HG03060 (cell line): ENCODE measurements around the gene MBP.
"Not testable (repeated sequence)": the region's sequence is repeated elsewhere in the genome, so short reads cannot be mapped to it uniquely, and the experiment has no call there.

Experiments
- ATAC-seq: cut with Tn5 transposase; IDR thresholded peaks from one replicate; pipeline ENCODE4 v1.9.1; 2021; ENCODE audit warnings: low read depth, moderate number of reproducible peaks; ENCODE audit not compliant: unreplicated experiment

Gene MBP

DNA sequence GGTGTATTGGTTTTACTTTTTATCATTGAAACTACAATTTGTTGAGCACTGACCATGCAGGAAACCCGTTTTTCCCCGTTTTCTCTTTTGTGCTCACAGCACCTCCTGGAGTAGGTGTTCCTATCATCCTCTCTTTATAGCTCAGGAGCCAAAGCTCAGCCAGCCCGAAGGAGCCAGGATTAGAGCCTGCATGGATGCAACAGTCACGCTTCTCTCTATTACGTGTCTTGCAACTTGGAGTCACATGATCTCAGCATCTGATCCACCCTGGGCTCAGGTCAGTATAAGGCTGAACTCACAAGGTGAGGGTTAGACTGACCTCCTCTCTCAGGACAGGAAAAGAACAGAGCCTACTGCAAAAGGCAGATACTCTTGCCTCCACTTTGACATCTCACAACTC is 150.5 kb downstream of the MBP start:
- ATAC-seq = no peak

DNA sequence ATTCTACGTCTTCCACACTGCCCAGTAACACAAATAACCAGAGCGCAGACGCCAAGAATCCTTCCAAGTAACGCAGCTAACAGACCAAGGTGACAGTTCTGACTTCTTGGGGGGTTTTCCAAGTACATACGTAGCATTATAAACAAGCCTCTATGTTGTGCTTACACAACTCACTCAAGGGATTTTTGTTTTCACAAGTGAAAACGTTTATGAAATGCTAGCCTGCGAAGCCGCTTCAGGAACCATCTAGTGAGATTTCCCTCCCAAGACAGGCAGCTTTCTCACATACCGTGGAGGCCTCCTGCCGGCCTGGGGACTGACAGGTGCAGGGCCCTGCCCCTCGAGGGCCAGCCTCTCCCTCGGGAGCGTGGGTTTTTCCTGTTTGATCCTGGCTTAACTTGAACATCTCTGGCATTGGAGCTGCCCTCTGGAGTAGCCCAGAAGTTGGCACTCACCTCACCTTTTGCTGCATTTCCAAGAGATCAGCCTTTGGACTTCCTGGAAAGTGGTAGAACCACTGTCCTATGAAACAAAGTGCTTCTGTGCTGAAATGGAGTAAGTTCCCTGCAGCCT is 151.1 kb downstream of the MBP start:
- ATAC-seq = peak; percentile 48

DNA sequence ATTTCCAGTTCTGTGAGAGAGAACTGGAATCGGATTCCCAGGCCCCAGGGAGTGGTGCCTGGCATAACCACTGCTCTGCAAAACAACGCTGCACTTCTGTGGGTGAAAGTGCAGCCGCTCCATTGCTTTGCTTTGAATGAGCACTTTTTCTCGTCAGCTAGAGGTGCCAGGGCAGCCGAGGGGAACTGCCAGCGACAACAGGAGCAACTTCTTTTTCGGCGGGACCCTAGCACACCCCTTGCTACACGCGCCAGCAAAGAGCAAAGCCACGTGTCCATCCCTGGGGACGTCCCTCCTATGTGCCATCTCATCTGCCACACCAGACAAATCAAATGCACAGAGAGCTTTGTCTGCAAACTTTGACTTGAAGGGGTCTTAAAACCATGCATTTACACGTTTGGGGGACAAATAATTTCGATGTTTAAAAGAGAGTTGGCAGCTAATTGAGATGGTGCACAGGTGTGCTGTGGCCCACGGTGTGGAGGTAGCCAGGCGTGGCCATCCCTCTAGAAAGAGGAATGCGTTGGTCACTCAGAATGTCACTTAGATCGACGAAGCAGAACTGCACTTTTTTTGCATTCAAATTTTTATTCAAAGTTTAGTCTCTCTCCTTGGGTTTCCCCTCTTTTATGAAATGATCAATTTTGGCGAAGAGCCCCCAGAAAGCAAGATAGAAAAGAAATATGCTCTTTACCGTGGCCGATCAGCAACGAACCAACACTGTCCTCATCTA is 151.8 kb downstream of the MBP start:
- peak; percentile 29 for ATAC-seq

- no peak for ATAC-seq
Measured at GRCh38 chr18:76979906-76980305, 152.7 kb downstream of the MBP start.

DNA sequence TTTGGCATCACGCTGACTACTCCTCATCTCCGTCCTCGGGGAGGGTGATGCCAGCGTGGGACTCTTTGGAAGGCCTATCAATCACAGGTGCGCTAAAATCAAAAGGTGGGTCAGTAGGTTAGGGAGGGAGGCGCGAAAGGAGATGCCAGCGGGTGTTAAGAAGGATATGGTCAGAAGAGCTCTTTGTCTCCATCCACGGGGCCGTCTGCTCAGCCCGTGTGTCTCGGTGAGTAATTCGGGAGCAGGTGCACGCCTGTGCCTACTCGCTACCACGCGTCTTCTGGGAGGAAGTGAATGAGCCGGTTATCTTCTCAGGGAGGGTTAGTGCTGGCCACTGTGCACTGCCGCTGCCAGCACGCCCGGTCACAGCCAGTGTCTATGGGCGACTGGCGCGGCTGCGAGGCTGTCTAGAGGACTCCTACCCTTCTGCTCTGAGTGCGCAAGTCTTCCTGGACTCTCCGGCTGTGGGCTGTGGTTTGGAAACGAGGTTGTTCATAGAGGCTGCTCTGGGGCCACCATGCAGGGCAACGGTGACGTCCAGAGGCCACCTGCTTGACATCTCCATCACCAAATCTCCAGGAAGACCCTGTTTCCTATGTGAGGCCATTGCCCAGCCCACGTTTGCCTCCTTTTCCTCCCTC is 153.4 kb downstream of the MBP start:
- ATAC-seq = no peak

GRCh38 chr18:76978616-76979015 is 154.0 kb downstream of the MBP start:
- no peak for ATAC-seq

DNA sequence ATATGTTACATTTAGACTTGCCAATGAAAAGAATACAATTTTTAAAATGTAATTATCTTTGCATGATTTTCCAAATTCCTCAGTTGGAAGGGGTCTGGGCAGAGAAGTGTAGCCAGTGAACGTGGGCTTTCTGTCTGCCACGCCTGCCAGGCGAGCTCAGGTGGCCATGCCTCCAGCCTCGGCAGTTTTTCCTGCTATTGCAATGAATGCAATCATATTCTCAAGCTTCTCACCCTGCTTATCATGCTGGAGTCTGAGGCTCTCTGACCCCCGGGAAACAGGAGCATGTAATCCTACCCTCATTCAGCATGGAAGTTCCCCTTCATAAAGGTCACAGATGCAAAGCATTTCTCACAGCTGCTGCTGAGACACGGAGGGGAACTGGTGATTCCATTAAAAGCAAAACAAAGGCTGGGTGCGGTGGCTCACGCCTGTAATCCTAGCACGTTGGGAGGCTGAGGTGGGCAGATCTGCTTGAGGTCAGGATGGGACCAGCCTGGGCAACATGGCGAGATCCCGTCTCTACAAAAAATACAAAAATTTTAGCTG is 154.8 kb downstream of the MBP start:
- ATAC-seq = no peak

- ATAC-seq = no peak
Measured at GRCh38 chr18:76977108-76977621, 155.4 kb downstream of the MBP start.

- no peak for ATAC-seq
Measured at GRCh38 chr18:76975577-76976110, 156.9 kb downstream of the MBP start.

- ATAC-seq = no peak
Measured at GRCh38 chr18:76974386-76974785, 158.2 kb downstream of the MBP start.

DNA sequence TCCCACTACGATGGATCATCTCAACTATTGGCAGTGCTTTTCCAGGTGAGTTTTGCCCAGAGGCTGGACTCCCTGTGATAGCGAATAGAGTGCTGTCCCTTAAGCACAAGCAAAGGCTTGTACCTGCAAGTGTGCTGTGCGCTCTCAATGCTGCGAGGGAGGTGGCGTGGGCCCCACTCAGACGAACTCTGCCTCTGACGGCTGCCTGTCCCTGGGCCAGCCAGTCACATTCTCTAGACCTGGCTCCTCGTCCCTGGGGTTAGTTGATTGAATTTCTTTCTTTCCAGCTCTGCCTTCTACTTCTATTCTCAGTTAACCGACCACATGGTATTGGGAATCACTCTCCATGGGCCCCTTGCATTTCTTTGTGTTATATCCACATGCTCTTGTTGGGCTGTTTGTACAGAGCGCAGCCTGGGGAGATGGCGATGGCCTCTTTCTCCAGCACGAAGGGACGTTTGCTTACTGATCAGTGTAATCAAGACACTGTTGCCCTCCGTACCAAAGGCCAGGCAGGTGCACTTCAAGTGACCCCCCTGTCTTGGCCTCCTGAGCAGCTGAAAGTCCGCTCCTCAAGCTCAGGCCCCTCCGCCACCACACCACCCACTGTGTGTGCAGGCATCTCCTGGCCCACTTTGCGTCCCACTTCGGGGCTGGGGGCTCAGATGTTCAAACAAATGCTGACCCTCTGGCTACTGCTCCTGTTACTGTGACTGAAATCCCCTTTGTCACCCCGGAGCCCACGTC is 158.9 kb downstream of the MBP start:
- no peak for ATAC-seq

DNA sequence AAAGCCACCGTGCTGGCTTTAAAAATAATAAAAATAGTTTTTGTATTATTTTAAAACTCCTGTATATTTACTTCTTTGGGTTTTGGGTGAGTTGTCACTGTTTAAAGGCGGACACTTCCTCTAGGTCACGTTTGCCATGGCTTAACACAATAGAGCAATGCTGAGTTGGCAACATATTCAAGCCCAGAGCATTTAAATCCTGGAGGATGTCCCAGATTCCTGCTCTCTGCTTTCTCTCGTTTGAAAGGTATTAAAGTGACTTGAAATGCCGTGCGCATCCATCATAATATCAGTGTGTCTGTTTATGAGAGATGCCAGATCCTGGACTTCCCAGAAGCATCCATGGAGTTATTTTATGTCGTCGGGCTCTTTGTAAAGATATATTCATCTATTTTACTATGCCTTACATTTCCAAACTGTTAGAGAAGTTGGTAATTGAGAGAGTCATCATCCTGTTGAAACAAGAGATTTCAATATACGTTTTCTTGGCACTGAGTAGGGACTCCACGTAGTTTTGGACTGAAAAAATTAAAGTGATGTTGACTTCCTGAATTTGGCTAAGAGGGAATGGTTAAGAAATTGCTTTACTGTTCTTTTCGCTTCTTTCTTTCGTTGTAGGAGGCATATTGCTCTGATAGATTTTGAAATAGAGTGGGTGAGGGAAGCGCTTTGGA is 159.6 kb downstream of the MBP start:
- no peak for ATAC-seq

DNA sequence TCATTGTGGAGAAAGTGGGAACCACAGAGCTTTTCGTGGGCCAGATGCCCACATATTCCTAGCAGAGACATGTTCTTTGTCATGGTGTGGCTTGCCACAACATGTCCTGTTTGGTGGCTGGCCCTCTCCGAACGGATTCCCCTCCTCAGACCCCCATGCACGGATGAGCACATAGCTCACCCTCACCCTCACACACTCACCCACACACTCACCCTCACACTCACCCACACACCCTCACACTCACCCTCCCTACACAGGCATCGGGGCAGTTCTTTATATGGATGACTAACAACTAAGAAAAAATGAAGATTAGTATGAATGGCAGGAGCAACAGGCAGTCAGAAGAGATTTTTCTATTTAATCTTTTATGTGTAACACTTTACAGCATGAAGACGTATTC is 160.3 kb downstream of the MBP start:
- ATAC-seq = no peak

DNA sequence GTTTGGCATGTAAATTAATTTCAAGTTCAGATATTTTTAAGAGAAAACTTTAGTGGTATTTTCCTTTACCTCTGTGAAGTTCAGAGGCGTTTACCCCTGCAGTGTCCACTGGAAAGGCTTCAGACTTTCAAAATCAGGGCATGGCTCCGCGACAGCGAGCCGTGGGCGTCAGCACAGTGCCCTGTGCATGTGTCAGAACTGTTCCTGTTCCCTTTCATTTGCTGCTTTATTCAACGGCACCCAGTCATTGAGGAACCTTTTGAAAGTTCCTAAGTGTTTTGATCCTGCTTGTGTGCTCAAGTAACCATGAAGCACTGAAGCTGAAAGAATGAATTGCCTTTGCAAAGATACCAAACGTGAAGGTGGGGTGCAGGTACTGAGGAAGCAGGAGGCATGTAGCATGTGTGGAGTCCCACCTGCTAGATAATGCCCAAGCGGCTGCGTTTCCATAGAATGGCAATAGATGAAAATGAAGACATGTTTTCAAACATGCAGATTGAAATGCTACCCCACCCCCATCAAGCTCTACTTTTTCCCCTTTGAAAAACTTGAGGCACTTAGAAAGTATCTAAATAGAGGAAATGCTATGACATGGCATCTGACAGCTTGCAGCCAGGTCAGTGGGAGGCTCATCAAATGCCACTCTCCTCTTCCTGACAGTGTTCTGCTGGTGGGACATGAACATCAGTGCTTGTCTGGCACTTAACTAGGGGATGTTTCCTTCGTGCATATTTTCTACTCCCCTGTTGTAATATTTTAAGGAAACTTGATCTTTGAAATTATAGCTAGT is 161.6 kb downstream of the MBP start:
- ATAC-seq = no peak

DNA sequence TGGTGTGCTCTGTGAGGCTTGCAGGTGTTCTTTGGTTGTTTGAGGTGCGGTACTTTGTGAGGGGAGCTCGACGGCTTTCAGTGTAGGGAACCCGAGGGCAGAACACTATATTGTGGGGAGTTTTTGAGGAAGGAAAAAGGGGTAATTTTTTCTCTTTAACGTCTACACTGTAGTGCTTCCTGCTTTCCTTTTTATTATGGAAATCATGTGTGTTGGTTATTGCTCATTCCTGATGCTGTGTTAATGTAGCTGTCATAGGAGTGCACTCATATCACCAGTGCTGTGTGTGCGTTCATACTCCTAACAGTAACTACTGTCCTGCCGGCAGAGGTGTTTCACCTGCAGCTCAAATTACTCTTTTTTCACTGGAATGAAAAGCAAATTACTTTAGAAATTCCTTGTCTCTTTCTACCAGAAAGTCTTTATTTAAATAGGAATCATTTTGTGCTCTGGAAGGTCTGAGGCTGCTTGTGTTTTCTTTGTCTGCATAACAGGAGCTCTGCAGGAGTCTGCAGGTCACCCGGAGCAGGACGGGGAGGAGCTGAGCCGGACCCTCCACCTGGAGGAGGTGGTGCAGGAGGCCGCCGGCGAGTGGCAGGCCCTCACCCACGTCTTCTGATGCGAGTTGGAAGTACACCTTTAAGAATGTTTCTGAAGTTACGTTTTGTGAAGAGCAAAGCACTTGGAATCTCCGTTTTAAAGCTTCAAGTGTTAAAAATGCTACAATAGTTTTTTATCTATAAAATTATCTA is 164.7 kb downstream of the MBP start:
- no peak for ATAC-seq

GRCh38 chr18:76967299-76967698 is 165.3 kb downstream of the MBP start:
- ATAC-seq = not testable (repeated sequence)

- not testable (repeated sequence) for ATAC-seq
Measured at GRCh38 chr18:76965555-76966151, 166.9 kb downstream of the MBP start.

GRCh38 chr18:76963936-76964335 is 168.6 kb downstream of the MBP start:
- no peak for ATAC-seq
